IPS-18a (cell line): ENCODE measurements around the gene ADAM12.

ENCODE experiments used
- H3K27ac ChIP-seq: one replicate; pipeline ENCODE4 v1.5.1; 2013; ENCODE audit warnings: low read length
- H3K27me3 ChIP-seq: one replicate; pipeline ENCODE4 v1.6.1; 2013; ENCODE audit warnings: mild to moderate bottlenecking, low read length; ENCODE audit not compliant: control insufficient read depth, insufficient read depth
- H3K36me3 ChIP-seq: one replicate; pipeline ENCODE4 v1.6.1; 2013; ENCODE audit warnings: low read depth, low read length; ENCODE audit not compliant: control insufficient read depth
- H3K4me1 ChIP-seq: one replicate; pipeline ENCODE4 v1.6.1; 2013; ENCODE audit warnings: low read depth, low read length; ENCODE audit not compliant: control insufficient read depth
- H3K4me3 ChIP-seq: one replicate; pipeline ENCODE4 v1.5.1; 2013; ENCODE audit warnings: low read length
- H3K9ac ChIP-seq: one replicate; pipeline ENCODE4 v1.6.1; 2013; ENCODE audit warnings: mild to moderate bottlenecking, low read length, moderate library complexity
- H3K9me3 ChIP-seq: one replicate; pipeline ENCODE4 v1.6.1; 2013; ENCODE audit warnings: low read depth, low read length; ENCODE audit not compliant: control insufficient read depth

ADAM12 gene

GRCh38 chr10:126109893-126110292 lies 278.4 kb downstream of the ADAM12 start:
- Histone ChIP-seq H3K27ac (no peak overlapping the region), H3K27me3 (no peaks in the 10 kb centered on the region), H3K36me3 (no peaks in the 10 kb centered on the region), H3K4me3 (no peak overlapping the region), H3K9me3 (no peaks in the 10 kb centered on the region), H3K4me1 (peaks cover 2% of the 10 kb centered on the region), H3K9ac (no peak overlapping the region)

- H3K4me3 ChIP-seq = no peak overlapping the region
- no peak overlapping the region for H3K9ac ChIP-seq
- H3K9me3 ChIP-seq = no peaks in the 10 kb centered on the region
- no peaks in the 10 kb centered on the region for H3K36me3 ChIP-seq
- no peaks in the 10 kb centered on the region for H3K27me3 ChIP-seq
- H3K27ac ChIP-seq = no peak overlapping the region
- no peaks in the 10 kb centered on the region for H3K4me1 ChIP-seq
Observed at GRCh38 chr10:126108693-126109092, 279.6 kb downstream of the ADAM12 start.

- Histone ChIP-seq H3K4me3 (no peak overlapping the region), H3K27ac (no peak overlapping the region), H3K9ac (no peak overlapping the region), H3K9me3 (no peaks in the 10 kb centered on the region), H3K4me1 (peaks cover 5% of the 10 kb centered on the region), H3K36me3 (no peaks in the 10 kb centered on the region), H3K27me3 (no peaks in the 10 kb centered on the region)
Observed at GRCh38 chr10:126104767-126105166, 283.5 kb downstream of the ADAM12 start.

GRCh38 chr10:126102636-126103035 lies 285.6 kb downstream of the ADAM12 start:
- H3K27ac ChIP-seq = no peak overlapping the region
- no peak overlapping the region for H3K4me3 ChIP-seq
- H3K27me3 ChIP-seq = no peaks in the 10 kb centered on the region
- no peaks in the 10 kb centered on the region for H3K9me3 ChIP-seq
- H3K4me1 ChIP-seq = peaks cover 5% of the 10 kb centered on the region
- H3K9ac ChIP-seq = no peak overlapping the region
- no peaks in the 10 kb centered on the region for H3K36me3 ChIP-seq

- Histone ChIP-seq H3K27me3 (no peaks in the 10 kb centered on the region), H3K4me3 (no peak overlapping the region), H3K36me3 (no peaks in the 10 kb centered on the region), H3K4me1 (peaks cover 5% of the 10 kb centered on the region), H3K27ac (no peak overlapping the region), H3K9ac (no peak overlapping the region), H3K9me3 (no peaks in the 10 kb centered on the region)
Observed at GRCh38 chr10:126101736-126102135, 286.5 kb downstream of the ADAM12 start.

GRCh38 chr10:126101325-126101724 lies 287.0 kb downstream of the ADAM12 start:
- H3K4me3 ChIP-seq = no peak overlapping the region
- H3K27me3 ChIP-seq = no peaks in the 10 kb centered on the region
- H3K36me3 ChIP-seq = no peaks in the 10 kb centered on the region
- H3K4me1 ChIP-seq = peaks cover 5% of the 10 kb centered on the region
- H3K9ac ChIP-seq = no peak overlapping the region
- no peaks in the 10 kb centered on the region for H3K9me3 ChIP-seq
- H3K27ac ChIP-seq = no peak overlapping the region

GRCh38 chr10:126099366-126099765 lies 288.9 kb downstream of the ADAM12 start:
- H3K9me3 ChIP-seq = no peaks in the 10 kb centered on the region
- H3K4me3 ChIP-seq = no peak overlapping the region
- peaks cover 5% of the 10 kb centered on the region for H3K4me1 ChIP-seq
- H3K36me3 ChIP-seq = no peaks in the 10 kb centered on the region
- H3K27me3 ChIP-seq = no peaks in the 10 kb centered on the region
- H3K9ac ChIP-seq = no peak overlapping the region
- no peak overlapping the region for H3K27ac ChIP-seq

GRCh38 chr10:126098226-126098581 lies 290.1 kb downstream of the ADAM12 start:
- Histone ChIP-seq H3K9ac (no peak overlapping the region), H3K4me1 (peaks cover 5% of the 10 kb centered on the region), H3K4me3 (no peak overlapping the region), H3K9me3 (no peaks in the 10 kb centered on the region), H3K36me3 (no peaks in the 10 kb centered on the region), H3K27ac (no peak overlapping the region), H3K27me3 (no peaks in the 10 kb centered on the region)

- Histone ChIP-seq H3K4me1 (peaks cover 5% of the 10 kb centered on the region), H3K27me3 (no peaks in the 10 kb centered on the region)
Observed at GRCh38 chr10:126097558-126098225, 290.6 kb downstream of the ADAM12 start.

GRCh38 chr10:126094537-126094936 lies 293.7 kb downstream of the ADAM12 start:
- no peaks in the 10 kb centered on the region for H3K4me1 ChIP-seq
- no peak overlapping the region for H3K4me3 ChIP-seq
- no peaks in the 10 kb centered on the region for H3K27me3 ChIP-seq
- H3K27ac ChIP-seq = no peak overlapping the region
- no peaks in the 10 kb centered on the region for H3K36me3 ChIP-seq
- H3K9ac ChIP-seq = no peak overlapping the region
- no peaks in the 10 kb centered on the region for H3K9me3 ChIP-seq

More at GRCh38 chr10:126097558-126098225, 290.6 kb downstream of the ADAM12 start:
- Histone ChIP-seq H3K9me3 (no peaks in the 10 kb centered on the region), H3K4me3 (no peak overlapping the region), H3K36me3 (no peaks in the 10 kb centered on the region), H3K27ac (no peak overlapping the region), H3K9ac (no peak overlapping the region)

- H3K4me3 ChIP-seq = no peak overlapping the region
- H3K27ac ChIP-seq = no peak overlapping the region
- no peaks in the 10 kb centered on the region for H3K4me1 ChIP-seq
- no peak overlapping the region for H3K9ac ChIP-seq
- no peaks in the 10 kb centered on the region for H3K36me3 ChIP-seq
- no peaks in the 10 kb centered on the region for H3K27me3 ChIP-seq
- H3K9me3 ChIP-seq = no peaks in the 10 kb centered on the region
Observed at GRCh38 chr10:126092366-126093215, 295.7 kb downstream of the ADAM12 start.
